Measurements from ENCODE around the gene SEPSECS.

- TF ChIP-seq EZH2 (IDR thresholded peaks at IDR 0.05; ENCODE audit: low read length) (no peak), CTCF (optimal IDR thresholded peaks at IDR 0.05 in 1 of 3, IDR thresholded peaks at IDR 0.05 in 1 of 3, conservative IDR thresholded peaks at IDR 0.05 in 1 of 3; ENCODE audit: extremely low read depth in 1 of 3, insufficient read depth in 2 of 3, low read length in 3 of 3) (no peak)
These were observed 84.4 kb downstream of the SEPSECS start for GRCh38 chr4:25075851-25076250.

Data from keratinocyte (primary cell).